Mesendoderm (in vitro differentiated cells): ENCODE results near the gene PLEKHA1.

Experiments used
- DNase-seq: peaks from one replicate; pipeline ENCODE4 v3.0.0; 2013
- H2AK5ac ChIP-seq: 2 replicates; pipeline ENCODE4 v1.6.1; 2013; ENCODE audit warnings: low read length, inconsistent platforms
- H2BK120ac ChIP-seq: 2 replicates; pipeline ENCODE4 v1.6.1; 2013; ENCODE audit warnings: low read depth, mild to moderate bottlenecking, low read length, moderate library complexity, mixed read lengths
- H2BK15ac ChIP-seq: replicated peaks from 2 replicates; pipeline ENCODE4 v1.6.1; 2013; ENCODE audit warnings: low read depth, mild to moderate bottlenecking, moderate library complexity
- H2BK5ac ChIP-seq: 2 replicates; pipeline ENCODE4 v1.6.1; 2013; ENCODE audit warnings: low read length, inconsistent platforms
- H3K18ac ChIP-seq: 2 replicates; pipeline ENCODE4 v1.6.1; 2013; ENCODE audit warnings: mild to moderate bottlenecking, low read length, mixed read lengths
- H3K23ac ChIP-seq: one replicate; pipeline ENCODE4 v1.6.1; 2013; ENCODE audit warnings: low read length
- H3K27ac ChIP-seq: 2 replicates; pipeline ENCODE4 v1.5.1; 2013; ENCODE audit warnings: low read depth, mild to moderate bottlenecking, inconsistent platforms, low read length, moderate library complexity
- H3K27me3 ChIP-seq: 2 replicates; pipeline ENCODE4 v1.6.1; 2013; ENCODE audit warnings: low read length, control low read depth, mild to moderate bottlenecking, inconsistent platforms; ENCODE audit not compliant: insufficient read depth, poor library complexity
- H3K36me3 ChIP-seq: 2 replicates; pipeline ENCODE4 v1.6.1; 2013; ENCODE audit warnings: low read length, inconsistent platforms; ENCODE audit not compliant: control insufficient read depth, insufficient read depth
- H3K4ac ChIP-seq: one replicate; pipeline ENCODE4 v1.6.1; 2013; ENCODE audit warnings: low read depth, mild to moderate bottlenecking, low read length, moderate library complexity
- H3K4me1 ChIP-seq: 2 replicates; pipeline ENCODE4 v1.6.1; 2013; ENCODE audit warnings: low read depth, low read length, inconsistent platforms; ENCODE audit not compliant: control insufficient read depth
- H3K4me2 ChIP-seq: 2 replicates; pipeline ENCODE4 v1.6.1; 2013; ENCODE audit warnings: low read length
- H3K4me3 ChIP-seq: 2 replicates; pipeline ENCODE4 v1.5.1; 2013; ENCODE audit warnings: mild to moderate bottlenecking, low read length
- H3K56ac ChIP-seq: one replicate; pipeline ENCODE4 v1.6.1; 2013; ENCODE audit warnings: low read length
- H3K79me1 ChIP-seq: 2 replicates; pipeline ENCODE4 v1.6.1; 2013; ENCODE audit warnings: low read length, inconsistent platforms
- H3K79me2 ChIP-seq: 2 replicates; pipeline ENCODE4 v1.6.1; 2013; ENCODE audit warnings: mild to moderate bottlenecking, low read length; ENCODE audit not compliant: control insufficient read depth, insufficient read depth
- H3K9ac ChIP-seq: 2 replicates; pipeline ENCODE4 v1.6.1; 2013; ENCODE audit warnings: low read length, inconsistent platforms
- H4K5ac ChIP-seq: one replicate; pipeline ENCODE4 v1.6.1; 2013; ENCODE audit warnings: low read length
- H4K8ac ChIP-seq: one replicate; pipeline ENCODE4 v1.6.1; 2013; ENCODE audit warnings: low read depth, mild to moderate bottlenecking, control low read depth, low read length, moderate library complexity
- WGBS: extraction: QIAGEN DNeasy Blood & Tissue Kit; methylation state at CpG from one replicate; pipeline ENCODE4 v1.1.7; 2013; ENCODE audit warnings: low lambda C conversion rate, missing lambda C conversion rate; ENCODE audit not compliant: insufficient coverage; ENCODE audit errors: extremely low coverage; 5-methylcytosine and 5-hydroxymethylcytosine counted together

The PLEKHA1 gene

GRCh38 chr10:122376364-122376961 lies 2.0 kb downstream of the PLEKHA1 start:
- Histone ChIP-seq H2BK15ac (no peak overlapping the region), H3K79me2 (peaks cover 4% of the 10 kb centered on the region), H3K79me1 (peaks cover 9% of the 10 kb centered on the region), H3K27ac (no peak overlapping the region), H2BK120ac (no peak overlapping the region), H4K5ac (no peak overlapping the region), H4K8ac (no peak overlapping the region), H3K56ac (no peak overlapping the region), H3K36me3 (no peaks in the 10 kb centered on the region), H3K9ac (no peak overlapping the region), H2AK5ac (no peak overlapping the region), H3K18ac (no peak overlapping the region), H3K23ac (no peak overlapping the region), H3K4me1 (no peaks in the 10 kb centered on the region), H3K4me3 (no peak overlapping the region), H3K4ac (no peak overlapping the region), H3K4me2 (no peak overlapping the region), H3K27me3 (no peaks in the 10 kb centered on the region), H2BK5ac (no peak overlapping the region)
- DNase-seq = no peak
- WGBS = no CpG with 5 or more reads among the region's 11 CpGs

GRCh38 chr10:122379041-122379440 lies 4.5 kb downstream of the PLEKHA1 start:
- Histone ChIP-seq H4K8ac (no peak overlapping the region), H3K18ac (no peak overlapping the region), H2BK120ac (no peak overlapping the region), H2BK15ac (no peak overlapping the region), H4K5ac (no peak overlapping the region), H3K27me3 (no peaks in the 10 kb centered on the region), H3K4ac (no peak overlapping the region), H3K4me1 (no peaks in the 10 kb centered on the region), H3K23ac (peak overlapping the region; percentile 18), H3K27ac (no peak overlapping the region), H3K9ac (no peak overlapping the region), H3K79me2 (peaks cover 4% of the 10 kb centered on the region), H2BK5ac (no peak overlapping the region), H3K4me3 (no peak overlapping the region), H3K36me3 (no peaks in the 10 kb centered on the region), H3K4me2 (no peak overlapping the region), H3K79me1 (peaks cover 9% of the 10 kb centered on the region), H2AK5ac (no peak overlapping the region), H3K56ac (no peak overlapping the region)
- no peak for DNase-seq
- WGBS = no CpG with 5 or more reads among the region's 5 CpGs

GRCh38 chr10:122379537-122379936 lies 5.0 kb downstream of the PLEKHA1 start:
- DNase-seq = no peak
- Histone ChIP-seq H3K4me3 (no peak overlapping the region), H3K79me2 (peaks cover 4% of the 10 kb centered on the region), H3K27me3 (no peaks in the 10 kb centered on the region), H2BK15ac (no peak overlapping the region), H4K5ac (no peak overlapping the region), H3K36me3 (no peaks in the 10 kb centered on the region), H3K9ac (no peak overlapping the region), H3K18ac (no peak overlapping the region), H3K27ac (no peak overlapping the region), H2AK5ac (no peak overlapping the region), H3K4me1 (no peaks in the 10 kb centered on the region), H3K4ac (no peak overlapping the region), H2BK5ac (no peak overlapping the region), H3K23ac (no peak overlapping the region), H3K56ac (no peak overlapping the region), H4K8ac (no peak overlapping the region), H3K4me2 (no peak overlapping the region), H2BK120ac (no peak overlapping the region), H3K79me1 (peaks cover 9% of the 10 kb centered on the region)
- WGBS = no CpG with 5 or more reads among the region's 2 CpGs

GRCh38 chr10:122380703-122381102 lies 6.2 kb downstream of the PLEKHA1 start:
- no peak overlapping the region for H3K23ac ChIP-seq
- H3K36me3 ChIP-seq = no peaks in the 10 kb centered on the region
- H4K8ac ChIP-seq = no peak overlapping the region
- no peak overlapping the region for H2BK120ac ChIP-seq
- H3K56ac ChIP-seq = no peak overlapping the region
- no peak overlapping the region for H2AK5ac ChIP-seq
- no peak overlapping the region for H4K5ac ChIP-seq
- no peaks in the 10 kb centered on the region for H3K4me1 ChIP-seq
- H3K27me3 ChIP-seq = no peaks in the 10 kb centered on the region
- H3K9ac ChIP-seq = no peak overlapping the region
- H3K79me1 ChIP-seq = peaks cover 9% of the 10 kb centered on the region
- WGBS = 100% methylated on average over 1 of the region's 4 CpGs
- no peak overlapping the region for H2BK5ac ChIP-seq
- H3K79me2 ChIP-seq = peaks cover 4% of the 10 kb centered on the region
- DNase-seq = no peak
- no peak overlapping the region for H3K4me2 ChIP-seq
- no peak overlapping the region for H3K18ac ChIP-seq
- no peak overlapping the region for H3K4ac ChIP-seq
- H3K27ac ChIP-seq = no peak overlapping the region
- no peak overlapping the region for H2BK15ac ChIP-seq
- H3K4me3 ChIP-seq = no peak overlapping the region

GRCh38 chr10:122381680-122382079 lies 7.2 kb downstream of the PLEKHA1 start:
- peaks cover 4% of the 10 kb centered on the region for H3K79me2 ChIP-seq
- no peak overlapping the region for H3K23ac ChIP-seq
- no peak overlapping the region for H3K18ac ChIP-seq
- H3K56ac ChIP-seq = no peak overlapping the region
- no peak overlapping the region for H2BK15ac ChIP-seq
- H4K8ac ChIP-seq = no peak overlapping the region
- H2BK5ac ChIP-seq = no peak overlapping the region
- H3K79me1 ChIP-seq = peaks cover 9% of the 10 kb centered on the region
- no peak overlapping the region for H3K4me2 ChIP-seq
- no peak overlapping the region for H3K27ac ChIP-seq
- no peak overlapping the region for H2BK120ac ChIP-seq
- WGBS = no CpG with 5 or more reads among the region's 2 CpGs
- no peak overlapping the region for H3K9ac ChIP-seq
- no peak overlapping the region for H3K4me3 ChIP-seq
- H3K4me1 ChIP-seq = no peaks in the 10 kb centered on the region
- H3K4ac ChIP-seq = no peak overlapping the region
- no peaks in the 10 kb centered on the region for H3K36me3 ChIP-seq
- no peak overlapping the region for H4K5ac ChIP-seq
- DNase-seq = no peak
- no peaks in the 10 kb centered on the region for H3K27me3 ChIP-seq
- no peak overlapping the region for H2AK5ac ChIP-seq

GRCh38 chr10:122386514-122386913 lies 12.0 kb downstream of the PLEKHA1 start:
- no peak overlapping the region for H2AK5ac ChIP-seq

More at GRCh38 chr10:122386514-122386913, 12.0 kb downstream of the PLEKHA1 start:
- Histone ChIP-seq H3K27me3 (no peaks in the 10 kb centered on the region), H4K8ac (no peak overlapping the region), H3K4me3 (no peak overlapping the region), H3K79me1 (peaks cover 5% of the 10 kb centered on the region), H3K18ac (no peak overlapping the region), H3K36me3 (no peaks in the 10 kb centered on the region), H3K56ac (no peak overlapping the region), H2BK5ac (no peak overlapping the region), H3K4me1 (no peaks in the 10 kb centered on the region), H3K79me2 (peaks cover 3% of the 10 kb centered on the region), H3K4me2 (no peak overlapping the region), H3K23ac (no peak overlapping the region), H3K9ac (no peak overlapping the region), H2BK120ac (no peak overlapping the region), H4K5ac (no peak overlapping the region), H3K27ac (no peak overlapping the region), H3K4ac (no peak overlapping the region), H2BK15ac (no peak overlapping the region)
- DNase-seq = no peak
- no CpG with 5 or more reads among the region's 2 CpGs for WGBS
